H1 (cell line): Measurements from ENCODE around the gene ZNF14. TPM values are rescaled to one million over a fixed set of nuclear protein-coding genes. Genes with fewer than 3 reads are reported as not detected.
A peak's percentile ranks its signal among the peaks of the same experiment; 100 is the strongest.

Source experiments
- BRCA1 ChIP-seq: IDR thresholded peaks from 2 replicates; pipeline ENCODE4 v1.6.1; 2012; ENCODE audit warnings: low read depth, low read length, improper control_type of control experiment
- CBX5 ChIP-seq: fragments of 300-800, 300-1000 bp; sonication (generic); IDR thresholded peaks from 2 replicates; pipeline ENCODE4 v1.7.1; 2016; ENCODE audit warnings: antibody characterized with exemption, low read length, low read depth
- EP300 ChIP-seq, 2 experiments: IDR thresholded peaks; 1 replicate in 1 of 2; 2 replicates in 1 of 2; pipeline ENCODE4 v1.6.1; 2011 to 2012; ENCODE audit warnings: low read depth in 2 of 2, low read length in 2 of 2, mild to moderate bottlenecking in 2 of 2, borderline replicate concordance in 1 of 2, inconsistent platforms in 1 of 2, moderate library complexity in 1 of 2
- HDAC2 ChIP-seq, 2 experiments: fragments of 300-600 bp in 1 of 2; sonication (generic) in 1 of 2; IDR thresholded peaks; 2 replicates each; pipeline ENCODE4 v1.6.1; 2011 to 2012; ENCODE audit warnings: low read depth in 2 of 2, low read length in 2 of 2, mild to moderate bottlenecking in 2 of 2, moderate library complexity in 2 of 2, borderline replicate concordance in 1 of 2, inconsistent platforms in 1 of 2
- JUN ChIP-seq: IDR thresholded peaks from 2 replicates; pipeline ENCODE4 v1.6.1; 2011; ENCODE audit warnings: low read depth, mild to moderate bottlenecking, improper control_type of control experiment, low read length
- KDM5A ChIP-seq: fragments of 200-600 bp; IDR thresholded peaks from 2 replicates; pipeline ENCODE4 v1.7.1; 2012; ENCODE audit warnings: mild to moderate bottlenecking, low read length, inconsistent platforms, mixed read lengths
- PHF8 ChIP-seq: fragments of 200-600 bp; sonication (generic); conservative IDR thresholded peaks from 2 replicates; pipeline ENCODE4 v1.7.1; 2012; ENCODE audit warnings: low read depth, mild to moderate bottlenecking, inconsistent platforms, low read length, moderate library complexity
- RXRA ChIP-seq: IDR thresholded peaks from 2 replicates; pipeline ENCODE4 v1.6.1; 2011; ENCODE audit warnings: low read depth, mild to moderate bottlenecking, low read length, moderate library complexity; ENCODE audit not compliant: insufficient read depth
- SAP30 ChIP-seq: fragments of 300-600 bp; sonication (generic); IDR thresholded peaks from 2 replicates; pipeline ENCODE4 v1.7.1; 2012; ENCODE audit warnings: low read length, moderate library complexity, mild to moderate bottlenecking, inconsistent platforms; ENCODE audit not compliant: insufficient read depth, insufficient replicate concordance
- SIN3A ChIP-seq, 2 experiments: IDR thresholded peaks in 1 of 2; conservative IDR thresholded peaks in 1 of 2; 2 replicates each; pipeline ENCODE4 v1.6.1; 2011 to 2012; ENCODE audit warnings: low read length in 2 of 2, improper control_type of control experiment in 1 of 2, low read depth in 1 of 2, mild to moderate bottlenecking in 1 of 2
- SIX5 ChIP-seq: IDR thresholded peaks from 2 replicates; pipeline ENCODE4 v1.6.1; 2011; ENCODE audit warnings: mild to moderate bottlenecking, low read depth, low read length
- SP1 ChIP-seq: IDR thresholded peaks from 2 replicates; pipeline ENCODE4 v1.6.1; 2011; ENCODE audit warnings: low read depth, low read length
- SP2 ChIP-seq: IDR thresholded peaks from 2 replicates; pipeline ENCODE4 v1.6.1; 2012; ENCODE audit warnings: mild to moderate bottlenecking, low read length, inconsistent platforms
- SP4 ChIP-seq: IDR thresholded peaks from 2 replicates; pipeline ENCODE4 v1.6.1; 2012; ENCODE audit warnings: low read length, inconsistent platforms
- polyA plus RNA-seq, 7 experiments: library from polyadenylated mRNA; depleted of rRNA in 3 of 7; stranded (reverse) in 5 of 7; unstranded in 2 of 7; fragments of >200 nt in 5 of 7; fragments of 200-250 nt in 2 of 7; gene quantifications; 1 replicate in 5 of 7; 2 replicates in 1 of 7; 4 replicates in 1 of 7; pipeline versions ENCODE4 v1.2.1 to v1.2.3, GENCODE V29; 2011 to 2013; ENCODE audit warnings: missing spikeins in 2 of 7, mixed read lengths in 2 of 7
- total RNA-seq: library from RNA; stranded (reverse); fragmentation: NEBNext Ultra II Directional; extraction: Animal tissue kit (Norgen Biotek cat#: 25700); gene quantifications from 2 replicates; pipeline ENCODE4 v1.2.1, GENCODE V29; 2021

ZNF14 gene
- total and polyA plus RNA-seq, 2 of the 8 experiments (the other 6 are each of a cell fraction or from before 2014, with no cell fraction given): 1.00 to 7.4 TPM

GRCh38 chr19:19732579-19733501 lies at the start of gene ZNF14 (continued):
- TF ChIP-seq SAP30: no peak
- TF ChIP-seq SIN3A (conservative IDR thresholded peaks at IDR 0.05 in 1 of 2, IDR thresholded peaks at IDR 0.05 in 1 of 2; ENCODE audit: low read depth in 1 of 2, low read length in 2 of 2): 0 out of 4 replicates have a peak, but pooled peaks of 1 of the 2 experiments have one; percentile 25
- peak; percentile 74; the same call in 1 of the 2 replicates for TF ChIP-seq PHF8
- peak; percentile 69 for TF ChIP-seq SP1
- TF ChIP-seq EP300 (IDR thresholded peaks at IDR 0.05; ENCODE audit: borderline replicate concordance in 1 of 2, low read depth in 2 of 2, low read length in 2 of 2): no peak
- TF ChIP-seq CBX5: no peak
- no peak for TF ChIP-seq JUN
- TF ChIP-seq SIX5: no peak
- TF ChIP-seq SP2: no peak
- no peak for TF ChIP-seq KDM5A
- no peak for TF ChIP-seq HDAC2 (IDR thresholded peaks at IDR 0.05; ENCODE audit: borderline replicate concordance in 1 of 2, low read depth in 2 of 2, low read length in 2 of 2)
- TF ChIP-seq BRCA1: no peak
- no peak for TF ChIP-seq RXRA
- peak; percentile 94 for TF ChIP-seq SP4
